Psoas muscle (tissue), 8 donors: ENCODE results near the gene ENKD1. TPM values are rescaled to one million over a fixed set of nuclear protein-coding genes. Genes with fewer than 3 reads are reported as not detected.

Experiments
- ATAC-seq, 4 donors: fragments of 200-7000 bp; cut with Tn5 transposase; one replicate each; pipeline ENCODE4 v1.9.1; 2020; ENCODE audit warnings: moderate library complexity in 3 of 4, mild to moderate bottlenecking in 2 of 4
- DNase-seq, 2 donors: peaks; one replicate each; pipeline ENCODE4 v3.0.0-alpha.2; 2020
- H3K27ac ChIP-seq: fragments of 200-600 bp; one replicate; pipeline ENCODE4 v1.8.0; 2022
- H3K27me3 ChIP-seq, 3 donors: fragments of 200-600 bp in 1 of 3; one replicate each; pipeline versions ENCODE4 v1.6.1 to v1.8.0; 2013 to 2022; ENCODE audit warnings: low read length in 2 of 3, mild to moderate bottlenecking in 2 of 3, moderate library complexity in 1 of 3; ENCODE audit not compliant: insufficient read depth in 3 of 3
- H3K36me3 ChIP-seq, 2 donors: fragments of 200-600 bp in 1 of 2; one replicate each; pipeline versions ENCODE4 v1.6.1 to v1.8.0; 2013 to 2022; ENCODE audit warnings: low read depth in 1 of 2, mild to moderate bottlenecking in 1 of 2, moderate library complexity in 1 of 2; ENCODE audit not compliant: insufficient read depth in 1 of 2
- H3K4me1 ChIP-seq: fragments of 200-600 bp; one replicate; pipeline ENCODE4 v1.8.0; 2022
- H3K4me3 ChIP-seq: fragments of 200-600 bp; one replicate; pipeline ENCODE4 v1.8.0; 2022; ENCODE audit warnings: mild to moderate bottlenecking
- H3K9me3 ChIP-seq: fragments of 200-600 bp; one replicate; pipeline ENCODE4 v1.8.0; 2022
- CTCF ChIP-seq: fragments of 200-600 bp; IDR thresholded peaks from one replicate; pipeline ENCODE4 v1.8.0; 2022; ENCODE audit warnings: antibody characterized with exemption
- WGBS, 3 donors: extraction: QIAGEN DNeasy Blood & Tissue Kit; methylation state at CpG; one replicate each; pipeline versions ENCODE4 v1.1.6 to v1.1.7; 2013; 5-methylcytosine and 5-hydroxymethylcytosine counted together
- intact Hi-C, 2 donors: fragments of 100-400 bp; cut with DNase I; formaldehyde crosslinking; loops; one replicate each; pipeline versions ENCODE4 v1.11.0 to v1.14.2; 2022
- polyA plus RNA-seq, 3 donors: library from polyadenylated mRNA; stranded (reverse); fragments of 200-250 nt; gene quantifications; one replicate each; pipeline ENCODE4 v1.2.3, GENCODE V29; 2013
- total RNA-seq, 4 donors: library from RNA; stranded (reverse); fragmentation: NEBNext Ultra II Directional in 2 of 4; extraction: Animal tissue kit (Norgen Biotek cat#: 25700) in 2 of 4; gene quantifications; one replicate each; pipeline versions ENCODE4 v1.2.1 to v1.2.4, GENCODE V29; 2021 to 2023
- donor health status: healthy with polysubstance abuse.
- donor health status: DM: no; HTN: no; CAD: no; lungs with moderate emphysema.
- donor health status: Bipolar disorder and iron deficiency.
- donor health status: healthy.
- donor health status: DM: yes; HTN: yes; CAD: no.
- donor health status: DM: no; HTN: no; CAD: no.
- donor health status: DM: no; HTN: no; CAD: no.
- donor health status: DM: yes; HTN: yes; CAD: no.

The ENKD1 gene
- total and polyA plus RNA-seq, 7 donors, result 6.5 to 20.7 (median 7.6) TPM

DNA sequence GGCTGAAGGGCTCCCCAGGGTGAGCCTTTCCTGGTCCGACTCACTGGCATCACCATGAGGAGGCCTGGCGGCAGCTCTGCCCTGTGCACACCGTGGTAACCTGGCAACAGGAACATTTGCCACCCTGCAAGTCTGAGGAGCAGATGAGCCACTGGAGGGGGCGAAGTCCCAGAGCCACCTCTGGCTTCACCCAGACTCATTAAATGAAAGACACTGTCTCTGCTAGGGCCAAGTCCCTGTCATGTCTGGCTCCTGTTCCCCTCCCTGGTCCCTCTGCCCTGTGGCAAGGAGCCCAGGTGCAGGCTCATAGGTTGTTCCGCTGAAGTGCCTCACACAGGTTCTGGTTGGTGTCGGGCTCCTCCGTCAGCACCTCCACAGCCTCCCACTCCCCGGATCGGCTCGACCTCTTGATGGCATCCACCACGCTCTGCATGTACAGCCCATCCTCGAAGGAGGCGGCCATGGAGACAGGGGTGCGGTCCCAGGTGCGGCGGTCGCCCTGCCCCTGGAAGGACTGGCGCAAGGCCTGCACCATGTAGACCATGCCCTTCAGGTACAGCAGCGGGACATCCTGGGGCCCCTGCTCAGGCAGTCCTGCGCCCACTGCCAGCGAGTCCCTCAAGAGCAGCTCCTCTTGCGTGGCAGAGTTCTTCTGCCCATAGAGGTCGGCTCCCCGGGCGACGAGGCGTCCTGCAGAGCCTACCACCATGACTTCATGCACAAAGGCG is 8.5 kb upstream of the ENKD1 start:
- H3K4me3 ChIP-seq, result no peak overlapping the region
- no peak overlapping the region for H3K27ac ChIP-seq
- peaks cover 14% of the 10 kb centered on the region for H3K4me1 ChIP-seq
- intact Hi-C loops, result loop anchor here (5.0 to 10.0 kb wide), 5 partner anchors 42 to 370 kb away; partner anchors contain the start of genes RANBP10 (in 2 of the 2), TSNAXIP1 (in 2 of the 2), DDX28 (in 1 of the 2) and DUS2 (in 1 of the 2)
- H3K36me3 ChIP-seq, result peaks cover 0 to 9% of the 10 kb centered on the region in 2 donors
- 93 to 96% (median 95%) methylated on average over 28 of the region's 28 CpGs for WGBS, 3 donors
- H3K9me3 ChIP-seq, result no peaks in the 10 kb centered on the region
- ATAC-seq (peak in 1 of 4 donors; percentile 12), DNase-seq (no peak)
- TF ChIP-seq CTCF, result no peak
- no peaks in the 10 kb centered on the region for H3K27me3 ChIP-seq

DNA sequence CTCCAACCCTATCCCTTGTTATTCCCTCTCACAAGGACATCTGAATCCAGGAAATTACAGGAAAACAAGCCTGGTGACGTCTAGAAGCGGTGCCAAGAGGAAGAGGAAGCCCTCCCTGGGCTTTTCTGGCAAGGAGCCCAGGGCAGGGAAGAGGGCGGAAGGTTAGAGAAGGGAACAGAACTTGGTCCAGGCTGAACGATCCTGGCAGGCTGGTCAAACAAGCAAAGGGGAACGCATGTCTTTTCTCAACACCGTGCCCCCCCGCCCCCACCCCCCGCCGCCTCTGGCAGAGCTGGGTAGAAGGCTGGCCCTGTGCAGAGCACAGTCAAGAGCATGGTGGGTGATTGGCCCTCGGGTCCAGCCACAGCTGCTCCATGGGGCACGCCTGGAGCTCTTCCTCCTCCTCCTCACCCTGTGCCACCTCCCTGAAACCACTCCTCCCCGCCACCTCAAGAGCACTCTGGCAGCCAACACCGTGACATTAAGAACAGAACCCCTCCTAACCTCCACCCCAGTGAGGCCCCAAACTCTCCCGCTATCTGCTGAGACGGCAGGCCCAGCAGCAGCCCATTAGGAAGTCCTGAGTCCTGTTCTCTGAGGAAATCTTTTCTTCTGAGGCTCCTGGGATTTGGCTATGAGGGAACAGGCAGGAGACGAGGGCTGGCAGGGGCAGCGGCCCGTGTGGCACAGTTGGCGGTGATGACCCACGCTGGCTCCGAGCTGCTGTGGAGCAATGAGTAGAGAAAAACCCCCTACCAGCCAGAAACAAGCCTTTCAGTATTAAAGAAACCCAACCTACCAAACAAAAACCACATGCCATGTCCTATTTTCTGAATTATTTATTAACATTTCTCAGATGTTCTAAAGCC is 7.4 kb upstream of the ENKD1 start:
- TF ChIP-seq CTCF, result no peak
- ATAC-seq, result peak; percentile 20 to 47 (median 40)
- Histone ChIP-seq H3K36me3 (peaks cover 0 to 7% of the 10 kb centered on the region in 2 donors), H3K4me3 (no peak overlapping the region), H3K27me3 (no peaks in the 10 kb centered on the region), H3K9me3 (no peaks in the 10 kb centered on the region), H3K4me1 (peaks cover 14% of the 10 kb centered on the region), H3K27ac (peak overlapping the region; percentile 69)
- DNase-seq, result peak; percentile 71 to 78
- intact Hi-C loops, result loop anchor here (2.0 to 10.0 kb wide), 6 partner anchors 43 to 371 kb away; partner anchors contain the start of genes RANBP10 (in 2 of the 2), TSNAXIP1 (in 2 of the 2), DDX28 (in 1 of the 2) and DUS2 (in 1 of the 2)
- WGBS, 3 donors, result 29 to 46% (median 39%) methylated on average over 20 to 21 of the region's 21 CpGs

GRCh38 chr16:67672739-67673662 is 6.5 kb upstream of the ENKD1 start:
- peaks cover 0 to 7% of the 10 kb centered on the region in 2 donors for H3K36me3 ChIP-seq
- peak; percentile 49 to 65 (median 55) for ATAC-seq
- DNase-seq, result peak; percentile 72 to 82
- H3K9me3 ChIP-seq, result no peaks in the 10 kb centered on the region
- H3K4me3 ChIP-seq, result no peak overlapping the region
- WGBS, 3 donors, result 42 to 51% (median 48%) methylated on average over 13 of the region's 13 CpGs
- peaks cover 14% of the 10 kb centered on the region for H3K4me1 ChIP-seq
- peak; percentile 71 for TF ChIP-seq CTCF
- peak overlapping the region; percentile 69 for H3K27ac ChIP-seq
- intact Hi-C loops, result loop anchor here (2.0 to 10.0 kb wide), 6 partner anchors 44 to 372 kb away; partner anchors contain the start of genes RANBP10 (in 2 of the 2), TSNAXIP1 (in 2 of the 2), DDX28 (in 1 of the 2) and DUS2 (in 1 of the 2)
- no peaks in the 10 kb centered on the region for H3K27me3 ChIP-seq

DNA sequence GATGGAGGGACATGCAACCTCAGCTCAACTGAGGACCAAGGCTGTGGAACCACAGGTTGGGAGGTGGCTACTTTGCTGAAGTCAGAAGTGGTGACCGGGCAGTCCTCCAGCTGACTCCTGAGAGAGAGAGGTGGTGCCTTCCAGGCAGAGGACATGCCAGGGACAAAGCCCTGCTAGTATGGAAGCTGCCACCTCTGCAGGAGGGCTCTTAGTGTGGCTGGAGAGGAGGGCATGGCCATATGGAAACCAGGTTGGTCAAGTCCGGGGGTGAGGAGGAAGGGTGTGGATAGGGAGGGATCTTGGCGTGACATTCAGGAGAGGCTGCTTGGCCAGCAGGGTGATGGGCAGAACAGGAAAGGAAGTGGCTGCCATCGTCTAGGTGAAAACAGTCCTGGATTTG is 5.8 kb upstream of the ENKD1 start:
- Histone ChIP-seq H3K27ac (no peak overlapping the region), H3K4me1 (peaks cover 19% of the 10 kb centered on the region), H3K36me3 (peaks cover 0 to 7% of the 10 kb centered on the region in 2 donors), H3K27me3 (no peaks in the 10 kb centered on the region), H3K9me3 (no peaks in the 10 kb centered on the region), H3K4me3 (no peak overlapping the region)
- DNase-seq (no peak), ATAC-seq (no peak)
- WGBS, 3 donors, result 33 to 40% (median 36%) methylated on average over 4 of the region's 4 CpGs
- no peak for TF ChIP-seq CTCF
- intact Hi-C loops, result loop anchor here (2.0 to 10.0 kb wide), 6 partner anchors 45 to 372 kb away; partner anchors contain the start of genes RANBP10 (in 2 of the 2), TSNAXIP1 (in 2 of the 2), DDX28 (in 1 of the 2) and DUS2 (in 1 of the 2)
